ENCODE data around the gene PDCD4.

The PDCD4 gene

GRCh38 chr10:110871298-110872084 is at the start of gene PDCD4:
PDCD4 (plus strand) TSS chr10:110871928; CDS start chr10:110876028, 4,100 bp downstream.
- DNase-seq = peak; percentile 90

- DNase-seq = no peak
Measured at GRCh38 chr10:110822035-110822711, 49.6 kb upstream of the PDCD4 start.

- no peak for DNase-seq
Measured at GRCh38 chr10:110822712-110823311, 48.9 kb upstream of the PDCD4 start.

- no peak for DNase-seq
Measured at GRCh38 chr10:110824152-110824441, 47.6 kb upstream of the PDCD4 start.

GRCh38 chr10:110824660-110825059 is 47.1 kb upstream of the PDCD4 start:
- DNase-seq = no peak

GRCh38 chr10:110825508-110825907 is 46.2 kb upstream of the PDCD4 start:
- DNase-seq = no peak

GRCh38 chr10:110827410-110827809 is 44.3 kb upstream of the PDCD4 start:
- no peak for DNase-seq

- DNase-seq = no peak
Measured at GRCh38 chr10:110827875-110828274, 43.9 kb upstream of the PDCD4 start.

GRCh38 chr10:110828525-110828924 is 43.2 kb upstream of the PDCD4 start:
- DNase-seq = no peak

- no peak for DNase-seq
Measured at GRCh38 chr10:110829721-110830410, 41.9 kb upstream of the PDCD4 start.

- DNase-seq = no peak
Measured at GRCh38 chr10:110833234-110833940, 38.3 kb upstream of the PDCD4 start.

- DNase-seq = no peak
Measured at GRCh38 chr10:110833941-110834628, 37.6 kb upstream of the PDCD4 start.

- DNase-seq = no peak
Measured at GRCh38 chr10:110834629-110835301, 37.0 kb upstream of the PDCD4 start.

- DNase-seq = no peak
Measured at GRCh38 chr10:110835841-110836240, 35.9 kb upstream of the PDCD4 start.

- no peak for DNase-seq
Measured at GRCh38 chr10:110836706-110837105, 35.0 kb upstream of the PDCD4 start.

- DNase-seq = no peak
Measured at GRCh38 chr10:110837418-110838171, 34.1 kb upstream of the PDCD4 start.

- no peak for DNase-seq
Measured at GRCh38 chr10:110840225-110840922, 31.4 kb upstream of the PDCD4 start.

- DNase-seq = no peak
Measured at GRCh38 chr10:110840923-110841428, 30.8 kb upstream of the PDCD4 start.

GRCh38 chr10:110841767-110842267 is 29.9 kb upstream of the PDCD4 start:
- DNase-seq = no peak

All from T1000 (cell line).